Measurements from ENCODE around the gene TMIGD3.
A peak's percentile ranks its signal among the peaks of the same experiment; 100 is the strongest.

TMIGD3 gene

GRCh38 chr1:111480674-111481073 is 22.8 kb downstream of the TMIGD3 start:
- no peaks in the 10 kb centered on the region for H3K9me3 ChIP-seq (ENCODE audit: insufficient read depth, low read length)
- no peaks in the 10 kb centered on the region for H3F3A ChIP-seq (ENCODE audit: insufficient read depth)
- H2AFZ ChIP-seq (ENCODE audit: low read depth, low read length, severe bottlenecking) = no peak overlapping the region
- H3K27me3 ChIP-seq (ENCODE audit: low read length) = no peaks in the 10 kb centered on the region
- no peaks in the 10 kb centered on the region for H3K9me2 ChIP-seq (replicated peaks; ENCODE audit: insufficient read depth, low read length)
- no peaks in the 10 kb centered on the region for H3K36me3 ChIP-seq (ENCODE audit: low read length)
- H4K20me1 ChIP-seq (ENCODE audit: low read depth, low read length) = no peaks in the 10 kb centered on the region
- TF ChIP-seq CTCF (IDR thresholded peaks at IDR 0.05; ENCODE audit: insufficient read depth, low read length, poor library complexity, severe bottlenecking) (no peak), EZH2phosphoT487 (conservative IDR thresholded peaks at IDR 0.05; ENCODE audit: low read length) (no peak)
- no peak overlapping the region for H3K27ac ChIP-seq (ENCODE audit: low read depth, low read length)
- no peak overlapping the region for H3K9ac ChIP-seq (ENCODE audit: low read length)
- no peak overlapping the region for H3K4me3 ChIP-seq (ENCODE audit: insufficient read depth, low read length, poor library complexity, severe bottlenecking)
- H3K4me2 ChIP-seq (ENCODE audit: low read depth, low read length, poor library complexity, severe bottlenecking) = no peak overlapping the region
- no peaks in the 10 kb centered on the region for H3K79me2 ChIP-seq (ENCODE audit: insufficient read depth, low read length)

GRCh38 chr1:111476761-111477309 is 26.6 kb downstream of the TMIGD3 start:
- H3K4me3 ChIP-seq (ENCODE audit: insufficient read depth, low read length, poor library complexity, severe bottlenecking) = no peak overlapping the region
- H3K27ac ChIP-seq (ENCODE audit: low read depth, low read length) = no peak overlapping the region
- no peaks in the 10 kb centered on the region for H3K79me2 ChIP-seq (ENCODE audit: insufficient read depth, low read length)
- H3K36me3 ChIP-seq (ENCODE audit: low read length) = no peaks in the 10 kb centered on the region
- no peaks in the 10 kb centered on the region for H3K9me3 ChIP-seq (ENCODE audit: insufficient read depth, low read length)
- H3F3A ChIP-seq (ENCODE audit: insufficient read depth) = no peaks in the 10 kb centered on the region
- no peaks in the 10 kb centered on the region for H4K20me1 ChIP-seq (ENCODE audit: low read depth, low read length)
- no peaks in the 10 kb centered on the region for H3K9me2 ChIP-seq (replicated peaks; ENCODE audit: insufficient read depth, low read length)
- peak overlapping the region; percentile 46 for H3K4me2 ChIP-seq (ENCODE audit: low read depth, low read length, poor library complexity, severe bottlenecking)
- H2AFZ ChIP-seq (ENCODE audit: low read depth, low read length, severe bottlenecking) = peak overlapping the region; percentile 85
- no peaks in the 10 kb centered on the region for H3K27me3 ChIP-seq (ENCODE audit: low read length)
- H3K9ac ChIP-seq (ENCODE audit: low read length) = peak overlapping the region; percentile 18; the same call in 1 of the 2 replicates
- TF ChIP-seq EZH2phosphoT487 (conservative IDR thresholded peaks at IDR 0.05; ENCODE audit: low read length) = no peak
- no peak for TF ChIP-seq CTCF (IDR thresholded peaks at IDR 0.05; ENCODE audit: insufficient read depth, low read length, poor library complexity, severe bottlenecking)

- no peaks in the 10 kb centered on the region for H3K79me2 ChIP-seq (ENCODE audit: insufficient read depth, low read length)
- no peaks in the 10 kb centered on the region for H3F3A ChIP-seq (ENCODE audit: insufficient read depth)
- no peaks in the 10 kb centered on the region for H3K9me2 ChIP-seq (replicated peaks; ENCODE audit: insufficient read depth, low read length)
- no peaks in the 10 kb centered on the region for H3K36me3 ChIP-seq (ENCODE audit: low read length)
- no peak overlapping the region for H2AFZ ChIP-seq (ENCODE audit: low read depth, low read length, severe bottlenecking)
- no peak overlapping the region for H3K4me3 ChIP-seq (ENCODE audit: insufficient read depth, low read length, poor library complexity, severe bottlenecking)
- no peaks in the 10 kb centered on the region for H3K27me3 ChIP-seq (ENCODE audit: low read length)
- 0 out of 2 replicates have a peak overlapping the region, but pooled peaks have one; percentile 18 for H3K9ac ChIP-seq (ENCODE audit: low read length)
- no peak for TF ChIP-seq EZH2phosphoT487 (conservative IDR thresholded peaks at IDR 0.05; ENCODE audit: low read length)
- no peak for TF ChIP-seq CTCF (IDR thresholded peaks at IDR 0.05; ENCODE audit: insufficient read depth, low read length, poor library complexity, severe bottlenecking)
- H3K9me3 ChIP-seq (ENCODE audit: insufficient read depth, low read length) = no peaks in the 10 kb centered on the region
- no peaks in the 10 kb centered on the region for H4K20me1 ChIP-seq (ENCODE audit: low read depth, low read length)
- peak overlapping the region; percentile 46 for H3K4me2 ChIP-seq (ENCODE audit: low read depth, low read length, poor library complexity, severe bottlenecking)
- no peak overlapping the region for H3K27ac ChIP-seq (ENCODE audit: low read depth, low read length)
Observed at GRCh38 chr1:111476214-111476613, 27.2 kb downstream of the TMIGD3 start.
